ENCODE measurements around the gene DOK3. TPM values are rescaled to one million over a fixed set of nuclear protein-coding genes. Genes with fewer than 3 reads are reported as not detected.

Gene DOK3
- total RNA-seq, 1 donor from 2014 or later = 7.2 TPM

DNA sequence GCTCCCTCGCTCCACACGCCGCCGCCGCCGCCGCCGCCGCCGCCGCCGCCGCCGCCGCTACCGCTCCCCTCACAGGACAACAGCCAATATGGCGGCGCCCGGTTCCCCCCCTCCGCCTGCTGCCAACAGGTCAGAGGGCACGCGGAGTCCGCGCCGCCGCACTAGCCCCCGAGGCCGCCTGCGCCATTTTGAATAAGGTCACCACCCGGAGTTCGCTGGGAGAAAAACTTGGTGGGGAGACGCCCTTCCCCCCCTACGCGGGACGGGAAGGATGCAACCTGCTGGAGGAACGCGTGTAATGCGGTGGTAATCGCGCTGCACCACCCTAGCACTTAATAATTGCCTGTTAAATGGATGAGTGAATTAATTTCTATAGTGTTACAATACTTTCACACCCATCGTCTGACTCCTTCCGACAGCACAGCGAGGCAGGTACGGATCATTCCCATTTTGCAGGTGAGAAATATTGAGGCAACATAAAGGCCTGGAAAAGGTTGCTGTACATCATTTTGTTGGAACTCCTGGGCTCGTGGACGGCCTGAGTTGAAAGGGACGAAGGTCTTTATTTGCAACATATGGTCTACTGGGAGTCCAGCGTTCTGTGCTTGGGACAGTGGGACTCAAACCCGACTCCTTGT, 45.0 kb upstream of the DOK3 start, which contains the start of gene FAM193B:
TSS of gene FAM193B (minus strand) at position 90 of the 638 bp plus-strand sequence. CDS start 105 bp downstream, outside the sequence.
- DNase-seq (ENCODE audit: extremely low spot score, unreplicated experiment) = peak; percentile 98
- Mint-ChIP-seq H3K9me3 (ENCODE audit: unreplicated experiment) (no peaks in the 10 kb centered on the region), H3K27me3 (ENCODE audit: unreplicated experiment) (no peaks in the 10 kb centered on the region), H3K4me3 (ENCODE audit: unreplicated experiment) (peak within 1 kb of the TSS; percentile 87), H3K4me1 (ENCODE audit: unreplicated experiment) (peaks cover 32% of the 10 kb centered on the region), H3K36me3 (ENCODE audit: unreplicated experiment) (peaks cover 7% of the 10 kb centered on the region), H3K27ac (ENCODE audit: unreplicated experiment) (peak within 1 kb of the TSS; percentile 56)
- TF ChIP-seq, protein P1, sequence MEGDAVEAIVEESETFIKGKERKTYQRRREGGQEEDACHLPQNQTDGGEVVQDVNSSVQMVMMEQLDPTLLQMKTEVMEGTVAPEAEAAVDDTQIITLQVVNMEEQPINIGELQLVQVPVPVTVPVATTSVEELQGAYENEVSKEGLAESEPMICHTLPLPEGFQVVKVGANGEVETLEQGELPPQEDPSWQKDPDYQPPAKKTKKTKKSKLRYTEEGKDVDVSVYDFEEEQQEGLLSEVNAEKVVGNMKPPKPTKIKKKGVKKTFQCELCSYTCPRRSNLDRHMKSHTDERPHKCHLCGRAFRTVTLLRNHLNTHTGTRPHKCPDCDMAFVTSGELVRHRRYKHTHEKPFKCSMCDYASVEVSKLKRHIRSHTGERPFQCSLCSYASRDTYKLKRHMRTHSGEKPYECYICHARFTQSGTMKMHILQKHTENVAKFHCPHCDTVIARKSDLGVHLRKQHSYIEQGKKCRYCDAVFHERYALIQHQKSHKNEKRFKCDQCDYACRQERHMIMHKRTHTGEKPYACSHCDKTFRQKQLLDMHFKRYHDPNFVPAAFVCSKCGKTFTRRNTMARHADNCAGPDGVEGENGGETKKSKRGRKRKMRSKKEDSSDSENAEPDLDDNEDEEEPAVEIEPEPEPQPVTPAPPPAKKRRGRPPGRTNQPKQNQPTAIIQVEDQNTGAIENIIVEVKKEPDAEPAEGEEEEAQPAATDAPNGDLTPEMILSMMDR (IDR thresholded peaks at IDR 0.05) = peak; percentile 30

DNA sequence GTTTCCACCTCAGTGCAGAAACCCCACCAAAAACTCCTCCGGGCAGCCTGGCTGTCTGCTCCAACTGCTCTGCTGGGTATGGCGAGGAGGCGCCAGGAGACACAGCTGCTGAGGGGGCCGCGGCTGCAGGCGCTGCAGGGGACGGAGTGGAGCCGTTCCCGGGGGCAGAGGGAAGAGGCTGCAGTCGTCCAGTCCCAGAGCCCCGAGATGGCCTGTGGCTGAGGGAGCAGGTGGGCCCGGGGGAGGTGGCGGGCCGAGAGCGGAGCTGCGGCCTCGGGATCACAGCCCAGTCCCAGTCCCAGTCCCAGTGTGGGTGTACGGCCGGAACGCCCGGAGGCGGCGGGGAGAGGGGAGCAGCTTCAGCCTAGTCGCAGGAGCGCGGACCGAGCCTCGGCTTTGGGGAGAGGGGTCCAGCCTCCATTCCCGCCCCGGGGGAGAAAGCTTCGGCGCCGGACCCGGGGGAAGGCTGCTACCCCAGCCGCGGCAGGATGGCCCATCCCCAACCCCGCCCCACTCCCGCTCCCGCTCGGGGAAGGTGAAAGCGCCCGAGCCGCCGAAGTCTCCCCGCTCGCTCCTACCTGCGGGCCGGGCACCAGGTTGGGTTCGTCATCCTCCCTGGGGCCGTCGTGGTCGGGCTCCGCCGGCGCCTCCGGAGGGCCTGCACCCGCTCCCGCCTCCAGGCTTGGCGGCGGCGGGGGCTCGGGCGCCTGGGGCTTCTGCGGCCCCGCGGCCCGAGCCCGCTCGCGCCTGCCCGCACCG, 44.2 kb upstream of the DOK3 start:
- Mint-ChIP-seq H3K36me3 (ENCODE audit: unreplicated experiment) (peaks cover 8% of the 10 kb centered on the region), H3K27me3 (ENCODE audit: unreplicated experiment) (no peaks in the 10 kb centered on the region), H3K4me3 (ENCODE audit: unreplicated experiment) (peak overlapping the region; percentile 87), H3K27ac (ENCODE audit: unreplicated experiment) (peak overlapping the region; percentile 56), H3K9me3 (ENCODE audit: unreplicated experiment) (no peaks in the 10 kb centered on the region), H3K4me1 (ENCODE audit: unreplicated experiment) (peaks cover 33% of the 10 kb centered on the region)
- DNase-seq (ENCODE audit: extremely low spot score, unreplicated experiment) = no peak
- TF ChIP-seq, protein P1 (IDR thresholded peaks at IDR 0.05) = no peak

DNA sequence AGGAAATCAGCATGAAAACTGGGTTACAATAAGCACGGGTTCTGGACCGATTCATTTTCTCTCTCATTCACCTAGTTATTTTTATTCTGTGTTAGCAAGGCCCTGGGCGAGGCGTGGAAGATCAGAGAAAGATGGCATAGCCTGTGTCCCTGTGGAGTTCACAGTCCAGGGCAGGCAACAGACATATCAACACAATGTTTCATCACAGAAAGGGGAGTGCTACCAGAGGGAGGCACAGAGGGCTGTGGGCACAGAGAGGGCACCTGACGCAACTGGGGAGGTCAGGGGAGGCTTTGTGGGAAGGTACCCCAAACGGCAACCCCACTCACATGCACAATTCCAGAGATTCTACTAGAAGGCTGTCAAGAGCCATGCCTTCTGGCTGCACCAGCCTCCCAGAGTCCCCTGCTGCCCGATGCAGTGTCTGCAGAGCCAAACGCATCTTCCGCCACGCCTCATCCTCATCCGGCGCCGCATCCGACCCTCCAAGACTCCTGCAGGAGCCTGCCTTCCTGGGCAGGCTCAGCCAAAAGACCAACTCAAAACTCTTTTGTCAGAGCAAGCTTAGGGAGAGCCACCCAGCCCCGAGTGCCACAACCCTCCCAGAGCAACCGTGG, 43.3 kb upstream of the DOK3 start:
- Mint-ChIP-seq H3K36me3 (ENCODE audit: unreplicated experiment) (peaks cover 10% of the 10 kb centered on the region), H3K27ac (ENCODE audit: unreplicated experiment) (peak overlapping the region; percentile 56), H3K27me3 (ENCODE audit: unreplicated experiment) (no peaks in the 10 kb centered on the region), H3K9me3 (ENCODE audit: unreplicated experiment) (no peaks in the 10 kb centered on the region), H3K4me1 (ENCODE audit: unreplicated experiment) (peaks cover 42% of the 10 kb centered on the region), H3K4me3 (ENCODE audit: unreplicated experiment) (peak overlapping the region; percentile 87)
- TF ChIP-seq, protein P1 (IDR thresholded peaks at IDR 0.05) = no peak
- no peak for DNase-seq (ENCODE audit: extremely low spot score, unreplicated experiment)

DNA sequence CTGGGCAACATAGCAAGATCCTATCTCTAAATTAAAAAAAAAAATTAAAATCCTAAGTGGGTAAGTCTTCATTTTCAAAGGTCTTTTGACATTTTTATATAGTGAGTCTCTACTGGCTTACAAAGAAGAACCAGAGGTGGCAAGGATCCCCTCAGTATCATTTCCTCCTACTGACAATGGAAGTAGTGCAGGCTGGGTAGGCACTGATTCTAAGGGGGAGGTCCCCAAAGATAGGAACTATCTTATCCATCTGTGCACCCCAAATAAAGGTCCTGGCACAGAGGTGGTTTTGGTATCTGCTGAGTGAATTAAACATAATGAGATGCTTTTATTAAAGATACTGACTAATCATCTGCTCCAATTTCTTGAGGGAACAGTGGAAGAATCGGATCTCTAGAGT, 40.5 kb upstream of the DOK3 start:
- H3K4me3 Mint-ChIP-seq (ENCODE audit: unreplicated experiment) = no peak overlapping the region
- peak overlapping the region; percentile 6 for H3K27ac Mint-ChIP-seq (ENCODE audit: unreplicated experiment)
- no peaks in the 10 kb centered on the region for H3K9me3 Mint-ChIP-seq (ENCODE audit: unreplicated experiment)
- no peaks in the 10 kb centered on the region for H3K27me3 Mint-ChIP-seq (ENCODE audit: unreplicated experiment)
- H3K36me3 Mint-ChIP-seq (ENCODE audit: unreplicated experiment) = peaks cover 10% of the 10 kb centered on the region
- peaks cover 63% of the 10 kb centered on the region for H3K4me1 Mint-ChIP-seq (ENCODE audit: unreplicated experiment)
- TF ChIP-seq, protein P1 (IDR thresholded peaks at IDR 0.05) = no peak
- no peak for DNase-seq (ENCODE audit: extremely low spot score, unreplicated experiment)

DNA sequence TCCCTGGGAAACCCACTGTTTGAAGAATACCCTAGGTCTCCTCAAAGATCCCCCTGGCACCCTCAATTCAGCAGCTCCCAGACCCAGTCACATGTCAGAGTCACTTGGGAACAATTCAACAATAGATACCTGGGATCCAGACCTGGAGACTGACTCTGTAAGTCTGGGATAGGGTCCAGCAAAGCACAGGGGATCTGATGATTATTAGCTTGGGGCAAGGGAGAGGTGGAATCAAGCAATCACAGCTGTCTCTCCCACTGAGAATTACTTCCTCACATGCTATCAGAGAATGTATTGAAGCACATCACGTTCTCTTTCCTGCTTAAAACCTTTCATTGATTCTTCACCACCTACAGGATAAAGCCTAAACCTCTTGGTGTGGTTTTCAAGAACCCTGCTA, 38.9 kb upstream of the DOK3 start:
- Mint-ChIP-seq H3K27me3 (ENCODE audit: unreplicated experiment) (no peaks in the 10 kb centered on the region), H3K4me3 (ENCODE audit: unreplicated experiment) (no peak overlapping the region), H3K36me3 (ENCODE audit: unreplicated experiment) (peaks cover 10% of the 10 kb centered on the region), H3K4me1 (ENCODE audit: unreplicated experiment) (peaks cover 71% of the 10 kb centered on the region), H3K27ac (ENCODE audit: unreplicated experiment) (peak overlapping the region; percentile 57), H3K9me3 (ENCODE audit: unreplicated experiment) (no peaks in the 10 kb centered on the region)
- DNase-seq (ENCODE audit: extremely low spot score, unreplicated experiment) = no peak
- TF ChIP-seq, protein P1 (IDR thresholded peaks at IDR 0.05) = no peak
